ENCODE measurements around the gene RECK.

The RECK gene

GRCh38 chr9:36162211-36162738, 125.6 kb downstream of the RECK start:
- no peak for DNase-seq

GRCh38 chr9:36163049-36163785, 126.5 kb downstream of the RECK start:
- no peak for DNase-seq

GRCh38 chr9:36163786-36164170, 127.1 kb downstream of the RECK start:
- no peak for DNase-seq

GRCh38 chr9:36164372-36164771, 127.7 kb downstream of the RECK start:
- no peak for DNase-seq

- no peak for DNase-seq
These were observed 128.3 kb downstream of the RECK start for GRCh38 chr9:36164989-36165388.

GRCh38 chr9:36165826-36166167, 129.1 kb downstream of the RECK start:
- DNase-seq: no peak

GRCh38 chr9:36166168-36166927, 129.6 kb downstream of the RECK start:
- DNase-seq: peak; percentile 87

- DNase-seq: no peak
These were observed 132.5 kb downstream of the RECK start, which contains the start of gene CCIN for GRCh38 chr9:36169166-36169565. TSS of gene CCIN (plus strand) at chr9:36169388. CDS start at chr9:36169503, 115 bp downstream.

- DNase-seq: no peak
These were observed 133.0 kb downstream of the RECK start for GRCh38 chr9:36169708-36170107.

- no peak for DNase-seq
These were observed 133.8 kb downstream of the RECK start for GRCh38 chr9:36170531-36170930.

- DNase-seq: no peak
These were observed 137.1 kb downstream of the RECK start for GRCh38 chr9:36173861-36174260.

Measured in CD4-positive, alpha-beta T cell treated with Interleukin-17A for 1 hour (primary cell).